ENCODE data around the gene RASAL1.

Gene RASAL1

DNA sequence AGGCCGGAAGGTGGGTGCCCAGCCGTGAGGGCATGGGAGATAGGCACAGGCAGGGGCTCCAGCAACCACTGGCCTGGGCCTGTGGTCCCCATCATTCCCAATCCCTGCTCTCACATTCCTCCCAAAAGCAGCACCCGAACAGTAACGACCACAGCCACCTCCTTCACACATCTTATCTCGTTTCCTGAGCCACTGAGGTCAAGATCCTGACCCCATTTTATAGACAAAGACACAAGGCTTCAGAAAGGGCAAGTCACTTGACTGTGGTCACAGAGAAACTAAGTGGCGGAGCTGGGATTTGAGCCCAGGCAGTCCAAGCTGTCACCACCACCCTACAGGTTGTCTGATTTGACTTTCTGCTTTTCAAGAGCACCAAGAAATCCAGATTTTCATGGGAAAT lies 40.2 kb downstream of the RASAL1 start:
- TF ChIP-seq TCF12 (IDR thresholded peaks at IDR 0.05; ENCODE audit: low read depth) (no peak), RAD21 (IDR thresholded peaks at IDR 0.05; ENCODE audit: low read depth) (no peak), NFIC (IDR thresholded peaks at IDR 0.05) (no peak), ZBTB7A (IDR thresholded peaks at IDR 0.05; ENCODE audit: low read depth) (no peak), YY1 (IDR thresholded peaks at IDR 0.05; ENCODE audit: low read depth) (no peak), CEBPB (IDR thresholded peaks at IDR 0.05) (no peak), EGR1 (IDR thresholded peaks at IDR 0.05) (no peak), TEAD4 (IDR thresholded peaks at IDR 0.05) (no peak), FOXM1 (IDR thresholded peaks at IDR 0.05; ENCODE audit: borderline replicate concordance, low read depth) (no peak), EP300 (IDR thresholded peaks at IDR 0.05; ENCODE audit: borderline replicate concordance) (no peak), CREB1 (IDR thresholded peaks at IDR 0.05; ENCODE audit: low read depth) (no peak), TAF1 (IDR thresholded peaks at IDR 0.05; ENCODE audit: low read depth) (no peak)
- TF ChIP-seq, protein P1, sequence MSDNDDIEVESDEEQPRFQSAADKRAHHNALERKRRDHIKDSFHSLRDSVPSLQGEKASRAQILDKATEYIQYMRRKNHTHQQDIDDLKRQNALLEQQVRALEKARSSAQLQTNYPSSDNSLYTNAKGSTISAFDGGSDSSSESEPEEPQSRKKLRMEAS (IDR thresholded peaks at IDR 0.05) = no peak
- TF ChIP-seq, protein P2, sequence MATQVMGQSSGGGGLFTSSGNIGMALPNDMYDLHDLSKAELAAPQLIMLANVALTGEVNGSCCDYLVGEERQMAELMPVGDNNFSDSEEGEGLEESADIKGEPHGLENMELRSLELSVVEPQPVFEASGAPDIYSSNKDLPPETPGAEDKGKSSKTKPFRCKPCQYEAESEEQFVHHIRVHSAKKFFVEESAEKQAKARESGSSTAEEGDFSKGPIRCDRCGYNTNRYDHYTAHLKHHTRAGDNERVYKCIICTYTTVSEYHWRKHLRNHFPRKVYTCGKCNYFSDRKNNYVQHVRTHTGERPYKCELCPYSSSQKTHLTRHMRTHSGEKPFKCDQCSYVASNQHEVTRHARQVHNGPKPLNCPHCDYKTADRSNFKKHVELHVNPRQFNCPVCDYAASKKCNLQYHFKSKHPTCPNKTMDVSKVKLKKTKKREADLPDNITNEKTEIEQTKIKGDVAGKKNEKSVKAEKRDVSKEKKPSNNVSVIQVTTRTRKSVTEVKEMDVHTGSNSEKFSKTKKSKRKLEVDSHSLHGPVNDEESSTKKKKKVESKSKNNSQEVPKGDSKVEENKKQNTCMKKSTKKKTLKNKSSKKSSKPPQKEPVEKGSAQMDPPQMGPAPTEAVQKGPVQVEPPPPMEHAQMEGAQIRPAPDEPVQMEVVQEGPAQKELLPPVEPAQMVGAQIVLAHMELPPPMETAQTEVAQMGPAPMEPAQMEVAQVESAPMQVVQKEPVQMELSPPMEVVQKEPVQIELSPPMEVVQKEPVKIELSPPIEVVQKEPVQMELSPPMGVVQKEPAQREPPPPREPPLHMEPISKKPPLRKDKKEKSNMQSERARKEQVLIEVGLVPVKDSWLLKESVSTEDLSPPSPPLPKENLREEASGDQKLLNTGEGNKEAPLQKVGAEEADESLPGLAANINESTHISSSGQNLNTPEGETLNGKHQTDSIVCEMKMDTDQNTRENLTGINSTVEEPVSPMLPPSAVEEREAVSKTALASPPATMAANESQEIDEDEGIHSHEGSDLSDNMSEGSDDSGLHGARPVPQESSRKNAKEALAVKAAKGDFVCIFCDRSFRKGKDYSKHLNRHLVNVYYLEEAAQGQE (IDR thresholded peaks at IDR 0.05; ENCODE audit: low read depth) = no peak
- TF ChIP-seq, protein P3, sequence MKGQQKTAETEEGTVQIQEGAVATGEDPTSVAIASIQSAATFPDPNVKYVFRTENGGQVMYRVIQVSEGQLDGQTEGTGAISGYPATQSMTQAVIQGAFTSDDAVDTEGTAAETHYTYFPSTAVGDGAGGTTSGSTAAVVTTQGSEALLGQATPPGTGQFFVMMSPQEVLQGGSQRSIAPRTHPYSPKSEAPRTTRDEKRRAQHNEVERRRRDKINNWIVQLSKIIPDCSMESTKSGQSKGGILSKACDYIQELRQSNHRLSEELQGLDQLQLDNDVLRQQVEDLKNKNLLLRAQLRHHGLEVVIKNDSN (IDR thresholded peaks at IDR 0.05) = no peak

DNA sequence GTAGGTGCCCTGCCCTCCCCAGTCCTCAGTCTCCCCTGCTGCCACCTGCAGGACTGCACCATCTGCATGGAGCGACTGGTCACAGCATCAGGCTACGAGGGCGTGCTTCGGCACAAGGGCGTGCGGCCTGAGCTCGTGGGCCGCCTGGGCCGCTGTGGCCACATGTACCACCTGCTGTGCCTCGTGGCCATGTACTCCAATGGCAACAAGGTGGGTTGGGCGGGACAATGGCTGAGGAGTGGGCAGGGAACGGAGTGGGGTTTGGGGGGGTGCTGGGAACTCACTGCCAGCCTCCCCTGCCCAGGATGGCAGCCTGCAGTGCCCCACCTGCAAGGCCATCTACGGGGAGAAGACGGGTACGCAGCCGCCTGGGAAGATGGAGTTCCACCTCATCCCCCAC lies 40.8 kb downstream of the RASAL1 start:
- TF ChIP-seq, protein P3 (IDR thresholded peaks at IDR 0.05) = no peak
- TF ChIP-seq CEBPB (IDR thresholded peaks at IDR 0.05) (no peak), YY1 (IDR thresholded peaks at IDR 0.05; ENCODE audit: low read depth) (no peak), TEAD4 (IDR thresholded peaks at IDR 0.05) (no peak), FOXM1 (IDR thresholded peaks at IDR 0.05; ENCODE audit: borderline replicate concordance, low read depth) (no peak), NFIC (IDR thresholded peaks at IDR 0.05) (no peak), TAF1 (IDR thresholded peaks at IDR 0.05; ENCODE audit: low read depth) (no peak), RAD21 (IDR thresholded peaks at IDR 0.05; ENCODE audit: low read depth) (no peak), EGR1 (IDR thresholded peaks at IDR 0.05) (no peak), ZBTB7A (IDR thresholded peaks at IDR 0.05; ENCODE audit: low read depth) (no peak), CREB1 (IDR thresholded peaks at IDR 0.05; ENCODE audit: low read depth) (no peak), TCF12 (IDR thresholded peaks at IDR 0.05; ENCODE audit: low read depth) (no peak), EP300 (IDR thresholded peaks at IDR 0.05; ENCODE audit: borderline replicate concordance) (no peak)
- TF ChIP-seq, protein P1 (IDR thresholded peaks at IDR 0.05) = no peak
- TF ChIP-seq, protein P2 (IDR thresholded peaks at IDR 0.05; ENCODE audit: low read depth) = no peak

DNA sequence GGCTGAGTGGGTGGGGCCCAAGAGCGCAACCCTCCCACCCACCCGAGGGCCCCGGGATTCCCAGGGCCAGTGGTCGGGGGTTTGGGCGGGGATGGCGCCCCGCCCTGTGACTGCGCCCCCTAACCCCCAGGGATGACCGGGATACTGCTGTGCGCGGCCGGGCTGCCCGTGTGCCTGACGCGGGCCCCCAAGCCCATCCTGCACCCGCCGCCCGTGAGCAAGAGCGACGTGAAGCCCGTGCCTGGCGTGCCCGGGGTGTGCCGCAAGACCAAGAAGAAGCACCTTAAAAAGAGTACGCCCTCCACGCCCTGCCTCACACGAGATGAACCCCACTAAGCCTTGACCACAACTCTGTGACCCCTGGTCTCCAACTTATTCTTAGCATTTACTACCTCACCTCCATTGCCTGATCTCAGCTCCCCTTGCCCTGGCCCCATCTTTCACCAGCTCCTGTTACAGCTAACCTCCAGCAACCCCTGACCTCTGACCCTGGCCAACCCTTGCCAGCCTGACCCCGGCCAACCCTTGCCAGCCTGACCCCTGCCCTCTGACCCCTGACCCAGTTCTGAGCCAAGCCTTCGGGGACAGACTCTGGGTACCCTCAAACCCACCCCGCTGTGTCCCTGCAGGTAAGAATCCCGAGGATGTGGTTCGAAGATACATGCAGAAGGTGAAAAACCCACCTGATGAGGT lies 42.0 kb downstream of the RASAL1 start:
- TF ChIP-seq CEBPB (IDR thresholded peaks at IDR 0.05) = no peak
- TF ChIP-seq CREB1 (IDR thresholded peaks at IDR 0.05; ENCODE audit: low read depth) = no peak
- TF ChIP-seq ZBTB7A (IDR thresholded peaks at IDR 0.05; ENCODE audit: low read depth) = 0 out of 2 replicates have a peak, but pooled peaks have one; percentile 22

DNA sequence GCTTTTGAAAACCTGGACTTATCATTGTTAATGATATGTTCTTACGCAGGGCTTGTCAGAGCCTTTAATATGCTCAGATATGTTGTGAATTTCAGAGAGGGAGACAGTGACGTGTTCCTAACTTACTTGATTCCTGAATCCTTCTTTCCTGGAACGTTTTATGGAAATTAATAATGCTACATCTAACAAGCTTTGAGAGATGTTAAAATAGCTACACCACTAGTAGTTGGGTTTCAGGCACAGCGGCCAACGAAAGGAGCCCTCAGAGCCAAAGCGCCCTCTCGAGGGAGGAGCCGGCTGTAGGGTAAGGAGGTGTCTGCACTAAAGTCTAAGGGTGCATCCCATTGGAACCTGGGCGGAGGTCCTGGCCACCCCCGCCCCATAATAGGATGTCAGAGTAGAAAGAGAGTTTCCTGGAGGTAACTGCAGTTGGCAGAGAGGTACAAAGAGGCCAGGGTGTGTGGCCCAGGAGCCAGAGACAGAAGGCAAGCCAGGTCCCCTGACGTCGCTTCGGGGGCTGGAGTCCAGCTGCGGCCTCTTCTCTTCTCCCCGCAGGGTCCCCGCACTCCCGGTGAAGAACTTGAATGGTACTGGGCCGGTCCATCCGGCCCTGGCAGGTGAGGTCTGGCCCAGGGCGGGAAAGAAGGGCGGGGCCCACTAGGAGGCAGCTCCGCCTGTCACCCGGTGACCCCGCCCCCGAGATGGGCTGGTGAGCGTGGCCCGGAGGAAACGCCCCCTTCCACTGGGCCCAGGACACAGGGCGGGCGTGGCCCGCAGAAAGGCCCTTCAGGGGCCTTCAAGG lies 42.8 kb downstream of the RASAL1 start:
- TF ChIP-seq TEAD4 (IDR thresholded peaks at IDR 0.05) (no peak), ZBTB7A (IDR thresholded peaks at IDR 0.05; ENCODE audit: low read depth) (0 out of 2 replicates have a peak, but pooled peaks have one; percentile 16)

DNA sequence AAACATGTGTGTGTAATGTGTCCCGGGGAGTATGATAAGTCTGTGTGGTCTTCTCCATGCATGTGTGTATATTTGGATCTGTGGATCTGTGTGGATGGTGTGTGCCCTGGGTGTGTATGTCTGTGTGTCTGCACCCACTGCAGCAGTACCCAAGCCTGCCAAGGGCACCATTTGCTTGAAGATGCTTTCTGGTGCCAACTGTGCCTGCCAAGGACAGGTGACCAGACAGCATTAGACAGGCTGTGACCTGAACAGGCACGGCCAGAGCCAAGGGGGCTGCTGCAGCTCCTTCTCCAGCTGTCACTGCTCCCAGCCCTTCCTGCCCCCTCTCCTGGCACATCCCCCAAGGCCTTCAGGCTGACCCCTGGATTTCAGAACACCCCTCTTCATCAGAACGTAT lies 44.1 kb downstream of the RASAL1 start:
- no peak for TF ChIP-seq TEAD4 (IDR thresholded peaks at IDR 0.05)
- no peak for TF ChIP-seq CREB1 (IDR thresholded peaks at IDR 0.05; ENCODE audit: low read depth)
- TF ChIP-seq EGR1 (IDR thresholded peaks at IDR 0.05) = no peak
- TF ChIP-seq EP300 (IDR thresholded peaks at IDR 0.05; ENCODE audit: borderline replicate concordance) = no peak
- TF ChIP-seq, protein P1 (IDR thresholded peaks at IDR 0.05) = no peak
- TF ChIP-seq RAD21 (IDR thresholded peaks at IDR 0.05; ENCODE audit: low read depth) = no peak
- no peak for TF ChIP-seq FOXM1 (IDR thresholded peaks at IDR 0.05; ENCODE audit: borderline replicate concordance, low read depth)
- no peak for TF ChIP-seq TAF1 (IDR thresholded peaks at IDR 0.05; ENCODE audit: low read depth)
- TF ChIP-seq ZBTB7A (IDR thresholded peaks at IDR 0.05; ENCODE audit: low read depth) = no peak
- TF ChIP-seq YY1 (IDR thresholded peaks at IDR 0.05; ENCODE audit: low read depth) = no peak
- TF ChIP-seq NFIC (IDR thresholded peaks at IDR 0.05) = no peak
- no peak for TF ChIP-seq TCF12 (IDR thresholded peaks at IDR 0.05; ENCODE audit: low read depth)
- TF ChIP-seq, protein P3 (IDR thresholded peaks at IDR 0.05) = no peak
- TF ChIP-seq CEBPB (IDR thresholded peaks at IDR 0.05) = no peak
- TF ChIP-seq, protein P2 (IDR thresholded peaks at IDR 0.05; ENCODE audit: low read depth) = no peak

Measured in Ishikawa (cell line).